ENCODE measurements around the gene NCAM2.

NCAM2 gene

GRCh38 chr21:20998456-20998789 lies 214 bp downstream of the NCAM2 start:
- H3K4me3 ChIP-seq (ENCODE audit: low read depth in 1 of 5, low read length in 5 of 5), result peak overlapping the region; percentile 59 to 82 (median 72)
- no peaks in the 10 kb centered on the region for H3K36me3 ChIP-seq (ENCODE audit: control insufficient read depth in 5 of 5, insufficient read depth in 5 of 5, low read length in 5 of 5)
- H3K9ac ChIP-seq (ENCODE audit: low read length in 5 of 5), result peak overlapping the region; percentile 0 to 74 (median 21)
- no peaks in the 10 kb centered on the region for H3K9me3 ChIP-seq (ENCODE audit: control insufficient read depth in 5 of 5, low read length in 5 of 5)
- H3K4me1 ChIP-seq (ENCODE audit: control insufficient read depth in 5 of 5, insufficient read depth in 5 of 5, low read length in 5 of 5), result peaks cover 0 to 23% (median 17%) of the 10 kb centered on the region in 5 donors
- peaks cover 0 to 11% (median 0%) of the 10 kb centered on the region in 5 donors for H3K27me3 ChIP-seq (ENCODE audit: control insufficient read depth in 5 of 5, insufficient read depth in 4 of 5, low read length in 5 of 5)
- H3K27ac ChIP-seq (ENCODE audit: low read depth, low read length), result no peak overlapping the region

GRCh38 chr21:20998886-20999285 lies 677 bp downstream of the NCAM2 start:
- peak overlapping the region; percentile 59 to 82 (median 72) for H3K4me3 ChIP-seq (ENCODE audit: low read depth in 1 of 5, low read length in 5 of 5)
- peak overlapping the region in 4 of 5 donors; percentile 0 to 74 (median 32) for H3K9ac ChIP-seq (ENCODE audit: low read length in 5 of 5)
- no peak overlapping the region for H3K27ac ChIP-seq (ENCODE audit: low read depth, low read length)

GRCh38 chr21:20999659-21000058 lies 1.4 kb downstream of the NCAM2 start:
- Histone ChIP-seq H3K4me1 (ENCODE audit: control insufficient read depth in 5 of 5, insufficient read depth in 5 of 5, low read length in 5 of 5) (peaks cover 0 to 23% (median 17%) of the 10 kb centered on the region in 5 donors), H3K36me3 (ENCODE audit: control insufficient read depth in 5 of 5, insufficient read depth in 5 of 5, low read length in 5 of 5) (no peaks in the 10 kb centered on the region), H3K9ac (ENCODE audit: low read length in 5 of 5) (no peak overlapping the region), H3K4me3 (ENCODE audit: low read depth in 1 of 5, low read length in 5 of 5) (no peak overlapping the region), H3K27me3 (ENCODE audit: control insufficient read depth in 5 of 5, insufficient read depth in 4 of 5, low read length in 5 of 5) (peaks cover 0 to 11% (median 0%) of the 10 kb centered on the region in 5 donors), H3K27ac (ENCODE audit: low read depth, low read length) (no peak overlapping the region), H3K9me3 (ENCODE audit: control insufficient read depth in 5 of 5, low read length in 5 of 5) (no peaks in the 10 kb centered on the region)

More at GRCh38 chr21:20998886-20999285, 677 bp downstream of the NCAM2 start:
- Histone ChIP-seq H3K4me1 (ENCODE audit: control insufficient read depth in 5 of 5, insufficient read depth in 5 of 5, low read length in 5 of 5) (peaks cover 0 to 23% (median 17%) of the 10 kb centered on the region in 5 donors), H3K27me3 (ENCODE audit: control insufficient read depth in 5 of 5, insufficient read depth in 4 of 5, low read length in 5 of 5) (peaks cover 0 to 11% (median 0%) of the 10 kb centered on the region in 5 donors), H3K9me3 (ENCODE audit: control insufficient read depth in 5 of 5, low read length in 5 of 5) (no peaks in the 10 kb centered on the region), H3K36me3 (ENCODE audit: control insufficient read depth in 5 of 5, insufficient read depth in 5 of 5, low read length in 5 of 5) (no peaks in the 10 kb centered on the region)

GRCh38 chr21:21000591-21001175 lies 2.5 kb downstream of the NCAM2 start:
- Histone ChIP-seq H3K4me1 (ENCODE audit: control insufficient read depth in 5 of 5, insufficient read depth in 5 of 5, low read length in 5 of 5) (peaks cover 0 to 23% (median 17%) of the 10 kb centered on the region in 5 donors), H3K9me3 (ENCODE audit: control insufficient read depth in 5 of 5, low read length in 5 of 5) (no peaks in the 10 kb centered on the region), H3K27ac (ENCODE audit: low read depth, low read length) (no peak overlapping the region), H3K4me3 (ENCODE audit: low read depth in 1 of 5, low read length in 5 of 5) (no peak overlapping the region), H3K9ac (ENCODE audit: low read length in 5 of 5) (no peak overlapping the region), H3K27me3 (ENCODE audit: control insufficient read depth in 5 of 5, insufficient read depth in 4 of 5, low read length in 5 of 5) (peaks cover 0 to 11% (median 0%) of the 10 kb centered on the region in 5 donors), H3K36me3 (ENCODE audit: control insufficient read depth in 5 of 5, insufficient read depth in 5 of 5, low read length in 5 of 5) (no peaks in the 10 kb centered on the region)

- H3K9me3 ChIP-seq (ENCODE audit: control insufficient read depth in 5 of 5, low read length in 5 of 5), result no peaks in the 10 kb centered on the region
- no peak overlapping the region for H3K27ac ChIP-seq (ENCODE audit: low read depth, low read length)
- peaks cover 0 to 22% (median 17%) of the 10 kb centered on the region in 5 donors for H3K4me1 ChIP-seq (ENCODE audit: control insufficient read depth in 5 of 5, insufficient read depth in 5 of 5, low read length in 5 of 5)
- peaks cover 0 to 9% (median 0%) of the 10 kb centered on the region in 5 donors for H3K27me3 ChIP-seq (ENCODE audit: control insufficient read depth in 5 of 5, insufficient read depth in 4 of 5, low read length in 5 of 5)
- no peaks in the 10 kb centered on the region for H3K36me3 ChIP-seq (ENCODE audit: control insufficient read depth in 5 of 5, insufficient read depth in 5 of 5, low read length in 5 of 5)
- no peak overlapping the region for H3K9ac ChIP-seq (ENCODE audit: low read length in 5 of 5)
- H3K4me3 ChIP-seq (ENCODE audit: low read depth in 1 of 5, low read length in 5 of 5), result no peak overlapping the region
These were observed 3.4 kb downstream of the NCAM2 start for GRCh38 chr21:21001591-21002100.

- Histone ChIP-seq H3K4me3 (ENCODE audit: low read depth in 1 of 5, low read length in 5 of 5) (no peak overlapping the region), H3K27ac (ENCODE audit: low read depth, low read length) (no peak overlapping the region), H3K9ac (ENCODE audit: low read length in 5 of 5) (no peak overlapping the region)
These were observed 3.9 kb downstream of the NCAM2 start for GRCh38 chr21:21002153-21002552.

GRCh38 chr21:21003701-21004100 lies 5.5 kb downstream of the NCAM2 start:
- peaks cover 0 to 3% (median 2%) of the 10 kb centered on the region in 5 donors for H3K4me1 ChIP-seq (ENCODE audit: control insufficient read depth in 5 of 5, insufficient read depth in 5 of 5, low read length in 5 of 5)
- H3K27me3 ChIP-seq (ENCODE audit: control insufficient read depth in 5 of 5, insufficient read depth in 4 of 5, low read length in 5 of 5), result no peaks in the 10 kb centered on the region
- no peaks in the 10 kb centered on the region for H3K9me3 ChIP-seq (ENCODE audit: control insufficient read depth in 5 of 5, low read length in 5 of 5)
- H3K9ac ChIP-seq (ENCODE audit: low read length in 5 of 5), result no peak overlapping the region
- H3K36me3 ChIP-seq (ENCODE audit: control insufficient read depth in 5 of 5, insufficient read depth in 5 of 5, low read length in 5 of 5), result no peaks in the 10 kb centered on the region
- H3K27ac ChIP-seq (ENCODE audit: low read depth, low read length), result no peak overlapping the region
- H3K4me3 ChIP-seq (ENCODE audit: low read depth in 1 of 5, low read length in 5 of 5), result no peak overlapping the region

More at GRCh38 chr21:21002153-21002552, 3.9 kb downstream of the NCAM2 start:
- H3K36me3 ChIP-seq (ENCODE audit: control insufficient read depth in 5 of 5, insufficient read depth in 5 of 5, low read length in 5 of 5), result no peaks in the 10 kb centered on the region
- H3K4me1 ChIP-seq (ENCODE audit: control insufficient read depth in 5 of 5, insufficient read depth in 5 of 5, low read length in 5 of 5), result peaks cover 0 to 17% (median 15%) of the 10 kb centered on the region in 5 donors
- peaks cover 0 to 4% (median 0%) of the 10 kb centered on the region in 5 donors for H3K27me3 ChIP-seq (ENCODE audit: control insufficient read depth in 5 of 5, insufficient read depth in 4 of 5, low read length in 5 of 5)
- no peaks in the 10 kb centered on the region for H3K9me3 ChIP-seq (ENCODE audit: control insufficient read depth in 5 of 5, low read length in 5 of 5)

GRCh38 chr21:21007606-21008005 lies 9.4 kb downstream of the NCAM2 start:
- H3K9ac ChIP-seq (ENCODE audit: low read length in 5 of 5), result no peak overlapping the region
- H3K27me3 ChIP-seq (ENCODE audit: control insufficient read depth in 5 of 5, insufficient read depth in 4 of 5, low read length in 5 of 5), result no peaks in the 10 kb centered on the region
- no peaks in the 10 kb centered on the region for H3K9me3 ChIP-seq (ENCODE audit: control insufficient read depth in 5 of 5, low read length in 5 of 5)
- no peaks in the 10 kb centered on the region for H3K4me1 ChIP-seq (ENCODE audit: control insufficient read depth in 5 of 5, insufficient read depth in 5 of 5, low read length in 5 of 5)
- no peak overlapping the region for H3K27ac ChIP-seq (ENCODE audit: low read depth, low read length)
- H3K4me3 ChIP-seq (ENCODE audit: low read depth in 1 of 5, low read length in 5 of 5), result no peak overlapping the region
- no peaks in the 10 kb centered on the region for H3K36me3 ChIP-seq (ENCODE audit: control insufficient read depth in 5 of 5, insufficient read depth in 5 of 5, low read length in 5 of 5)

- Histone ChIP-seq H3K4me3 (ENCODE audit: low read depth in 1 of 5, low read length in 5 of 5) (no peak overlapping the region), H3K27me3 (ENCODE audit: control insufficient read depth in 5 of 5, insufficient read depth in 4 of 5, low read length in 5 of 5) (no peaks in the 10 kb centered on the region), H3K9me3 (ENCODE audit: control insufficient read depth in 5 of 5, low read length in 5 of 5) (no peaks in the 10 kb centered on the region), H3K27ac (ENCODE audit: low read depth, low read length) (no peak overlapping the region), H3K9ac (ENCODE audit: low read length in 5 of 5) (no peak overlapping the region), H3K36me3 (ENCODE audit: control insufficient read depth in 5 of 5, insufficient read depth in 5 of 5, low read length in 5 of 5) (no peaks in the 10 kb centered on the region), H3K4me1 (ENCODE audit: control insufficient read depth in 5 of 5, insufficient read depth in 5 of 5, low read length in 5 of 5) (no peaks in the 10 kb centered on the region)
These were observed 12.0 kb downstream of the NCAM2 start for GRCh38 chr21:21010228-21010627.

- Histone ChIP-seq H3K27ac (ENCODE audit: low read depth, low read length) (no peak overlapping the region), H3K36me3 (ENCODE audit: control insufficient read depth in 5 of 5, insufficient read depth in 5 of 5, low read length in 5 of 5) (no peaks in the 10 kb centered on the region), H3K27me3 (ENCODE audit: control insufficient read depth in 5 of 5, insufficient read depth in 4 of 5, low read length in 5 of 5) (no peaks in the 10 kb centered on the region), H3K4me3 (ENCODE audit: low read depth in 1 of 5, low read length in 5 of 5) (no peak overlapping the region), H3K4me1 (ENCODE audit: control insufficient read depth in 5 of 5, insufficient read depth in 5 of 5, low read length in 5 of 5) (no peaks in the 10 kb centered on the region), H3K9me3 (ENCODE audit: control insufficient read depth in 5 of 5, low read length in 5 of 5) (no peaks in the 10 kb centered on the region), H3K9ac (ENCODE audit: low read length in 5 of 5) (no peak overlapping the region)
These were observed 12.5 kb downstream of the NCAM2 start for GRCh38 chr21:21010698-21011097.
